ENCODE data around the gene REPIN1. TPM values are rescaled to one million over a fixed set of nuclear protein-coding genes. Genes with fewer than 3 reads are reported as not detected.

The REPIN1 gene
- total and polyA plus RNA-seq, 9 of the 15 experiments (the other 6 are each of a cell fraction or from before 2014, with no cell fraction given), result 8.1 to 283 (median 94.3) TPM

DNA sequence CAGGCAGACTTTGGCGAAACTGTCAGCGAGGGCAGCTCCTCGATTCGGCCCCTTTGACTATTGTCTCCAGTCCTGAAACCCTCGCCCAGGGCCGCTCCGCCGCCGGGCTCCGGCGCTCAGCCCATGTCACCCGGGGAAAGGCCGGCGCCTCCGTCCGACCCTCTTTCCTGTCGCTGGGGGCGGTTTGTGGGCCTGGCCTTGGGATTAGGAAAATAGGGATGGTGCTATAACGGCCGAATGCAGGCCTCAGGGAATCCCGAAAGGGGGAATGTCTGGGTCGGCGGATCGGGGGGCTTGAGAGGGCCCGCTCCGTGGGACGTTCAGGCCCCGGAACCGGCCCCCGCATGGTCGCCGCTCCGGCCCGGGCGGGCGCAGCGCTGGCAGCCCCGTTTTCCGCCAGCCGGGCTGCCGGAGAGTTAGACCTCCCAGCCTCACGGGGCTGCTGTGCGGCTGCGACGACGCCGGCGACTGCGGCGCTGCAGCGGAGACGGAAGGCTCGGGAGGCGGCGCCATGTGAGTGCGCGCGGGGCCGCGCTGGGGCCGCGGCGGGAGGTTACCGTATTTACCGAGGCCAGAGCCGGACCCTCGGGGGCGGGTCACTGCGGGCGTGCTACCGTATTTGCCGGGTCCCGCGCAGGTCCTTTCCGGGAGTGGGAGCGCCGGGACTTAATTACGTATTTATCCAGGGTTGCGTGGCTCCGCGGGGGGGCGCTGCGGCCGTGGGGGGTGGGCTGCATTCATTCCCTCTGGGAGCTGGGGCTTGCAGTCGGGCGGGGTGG is 36.4 kb downstream of the REPIN1 start (continued):
- TF ChIP-seq ZNF407 (IDR thresholded peaks at IDR 0.05; ENCODE audit: low read depth) (no peak), ZNF644 (tag; IDR thresholded peaks at IDR 0.05; ENCODE audit: low read depth) (no peak), ADNP (tag; IDR thresholded peaks at IDR 0.05) (no peak), RCOR1 (IDR thresholded peaks at IDR 0.05; ENCODE audit: borderline replicate concordance in 1 of 2, low read depth in 2 of 2, low read length in 2 of 2) (peak in 1 of 2 experiments; percentile 94; a peak in 2 of 4 replicates), POLR2AphosphoS2 (IDR thresholded peaks at IDR 0.05; ENCODE audit: low read length) (no peak), GATA2 (CRISPR knock-in tag; IDR thresholded peaks at IDR 0.05) (no peak), MTA2 (IDR thresholded peaks at IDR 0.05; ENCODE audit: low read depth) (peak; percentile 47; the same call in 1 of the 2 replicates), ZNF174 (CRISPR knock-in tag; IDR thresholded peaks at IDR 0.05) (no peak), TAF7 (tag; IDR thresholded peaks at IDR 0.05) (no peak; the same call in 1 of the 2 replicates)
- TF ChIP-seq, protein P1, sequence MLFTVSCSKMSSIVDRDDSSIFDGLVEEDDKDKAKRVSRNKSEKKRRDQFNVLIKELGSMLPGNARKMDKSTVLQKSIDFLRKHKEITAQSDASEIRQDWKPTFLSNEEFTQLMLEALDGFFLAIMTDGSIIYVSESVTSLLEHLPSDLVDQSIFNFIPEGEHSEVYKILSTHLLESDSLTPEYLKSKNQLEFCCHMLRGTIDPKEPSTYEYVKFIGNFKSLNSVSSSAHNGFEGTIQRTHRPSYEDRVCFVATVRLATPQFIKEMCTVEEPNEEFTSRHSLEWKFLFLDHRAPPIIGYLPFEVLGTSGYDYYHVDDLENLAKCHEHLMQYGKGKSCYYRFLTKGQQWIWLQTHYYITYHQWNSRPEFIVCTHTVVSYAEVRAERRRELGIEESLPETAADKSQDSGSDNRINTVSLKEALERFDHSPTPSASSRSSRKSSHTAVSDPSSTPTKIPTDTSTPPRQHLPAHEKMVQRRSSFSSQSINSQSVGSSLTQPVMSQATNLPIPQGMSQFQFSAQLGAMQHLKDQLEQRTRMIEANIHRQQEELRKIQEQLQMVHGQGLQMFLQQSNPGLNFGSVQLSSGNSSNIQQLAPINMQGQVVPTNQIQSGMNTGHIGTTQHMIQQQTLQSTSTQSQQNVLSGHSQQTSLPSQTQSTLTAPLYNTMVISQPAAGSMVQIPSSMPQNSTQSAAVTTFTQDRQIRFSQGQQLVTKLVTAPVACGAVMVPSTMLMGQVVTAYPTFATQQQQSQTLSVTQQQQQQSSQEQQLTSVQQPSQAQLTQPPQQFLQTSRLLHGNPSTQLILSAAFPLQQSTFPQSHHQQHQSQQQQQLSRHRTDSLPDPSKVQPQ (CRISPR knock-in tag; IDR thresholded peaks at IDR 0.05; ENCODE audit: borderline replicate concordance), result 0 out of 2 replicates have a peak, but pooled peaks have one; percentile 2

All from K562 (cell line).